ENCODE data around the gene SAFB2. TPM values are rescaled to one million over a fixed set of nuclear protein-coding genes. Genes with fewer than 3 reads are reported as not detected.

Gene SAFB2
- polyA plus RNA-seq, 1 of the 3 experiments (the other 2 are of a cell fraction): 37.7 TPM

- H3K9ac ChIP-seq: no peak overlapping the region
- no peaks in the 10 kb centered on the region for H3K9me2 ChIP-seq
- CTCF ChIA-PET: interaction anchor here (0.9 to 2.4 kb wide), 4 partner anchors 9 to 26 kb away, joined by 3 to 7 read pairs (median 5); no protein-coding TSS in a partner anchor
- H3K36me3 ChIP-seq (replicated peaks in 1 of 2; ENCODE audit: control insufficient read depth in 1 of 2, insufficient read depth in 2 of 2, low read length in 1 of 2): peaks cover 36 to 85% of the 10 kb centered on the region in 2 experiments
- no peak for TF ChIP-seq SIN3A (IDR thresholded peaks at IDR 0.05; ENCODE audit: borderline replicate concordance, low read depth, low read length)
- no peak for TF ChIP-seq RCOR1 (IDR thresholded peaks at IDR 0.05; ENCODE audit: low read length)
- TF ChIP-seq GATA2 (CRISPR knock-in tag; IDR thresholded peaks at IDR 0.05): no peak
- TF ChIP-seq FOXM1 (IDR thresholded peaks at IDR 0.05; ENCODE audit: low read depth): no peak
- TF ChIP-seq MAX (IDR thresholded peaks at IDR 0.05; ENCODE audit: low read depth): no peak
- TF ChIP-seq CHD2 (IDR thresholded peaks at IDR 0.05; ENCODE audit: low read length, partially characterized antibody): no peak
- no peak for TF ChIP-seq MXI1 (IDR thresholded peaks at IDR 0.05; ENCODE audit: low read depth, low read length)
- no peak for TF ChIP-seq SMC3 (IDR thresholded peaks at IDR 0.05; ENCODE audit: low read depth, low read length)
- TF ChIP-seq FOSL2 (IDR thresholded peaks at IDR 0.05; ENCODE audit: borderline replicate concordance, low read depth): no peak
- TF ChIP-seq TAF1 (IDR thresholded peaks at IDR 0.05; ENCODE audit: borderline replicate concordance, low read depth, low read length): no peak
- no peak for TF ChIP-seq FOXJ3 (CRISPR knock-in tag; IDR thresholded peaks at IDR 0.05)
- TF ChIP-seq PBX3 (IDR thresholded peaks at IDR 0.05): no peak
- no peak for TF ChIP-seq REST (IDR thresholded peaks at IDR 0.05; ENCODE audit: low read depth, low read length)
- no peak for TF ChIP-seq NRF1 (IDR thresholded peaks at IDR 0.05; ENCODE audit: low read depth, low read length)
- H3K4me3 ChIP-seq (ENCODE audit: low read depth in 2 of 2, low read length in 1 of 2): no peak overlapping the region
- H3K4me1 ChIP-seq (ENCODE audit: control insufficient read depth in 1 of 2, insufficient read depth in 2 of 2, low read depth in 1 of 2, low read length in 1 of 2): peaks cover 0 to 9% of the 10 kb centered on the region in 2 experiments; a peak in 1 of 4 replicates
- H3K4me2 ChIP-seq: no peak overlapping the region
- H2AFZ ChIP-seq (ENCODE audit: low read depth): no peak overlapping the region
- no peaks in the 10 kb centered on the region for H4K20me1 ChIP-seq (ENCODE audit: insufficient read depth)
- WGBS (ENCODE audit: low lambda C conversion rate): 95% methylated on average over 14 of the region's 18 CpGs
- no peak for DNase-seq
- no peaks in the 10 kb centered on the region for H3K27me3 ChIP-seq (ENCODE audit: insufficient read depth)
- POLR2A ChIA-PET: no interaction called here
- no peaks in the 10 kb centered on the region for H3F3A ChIP-seq (replicated peaks; ENCODE audit: insufficient read depth)
- no peaks in the 10 kb centered on the region for H3K79me2 ChIP-seq (ENCODE audit: insufficient read depth)
- no peak overlapping the region for H3K27ac ChIP-seq (ENCODE audit: low read depth in 2 of 2, low read length in 1 of 2)
- no peaks in the 10 kb centered on the region for H3K9me3 ChIP-seq
These were observed 27.4 kb downstream of the SAFB2 start for GRCh38 chr19:5595129-5595528.
